ENCODE measurements around the gene YOD1.
"Not testable (repeated sequence)": the region's sequence is repeated elsewhere in the genome, so short reads cannot be mapped to it uniquely, and the experiment has no call there.

Gene YOD1

DNA sequence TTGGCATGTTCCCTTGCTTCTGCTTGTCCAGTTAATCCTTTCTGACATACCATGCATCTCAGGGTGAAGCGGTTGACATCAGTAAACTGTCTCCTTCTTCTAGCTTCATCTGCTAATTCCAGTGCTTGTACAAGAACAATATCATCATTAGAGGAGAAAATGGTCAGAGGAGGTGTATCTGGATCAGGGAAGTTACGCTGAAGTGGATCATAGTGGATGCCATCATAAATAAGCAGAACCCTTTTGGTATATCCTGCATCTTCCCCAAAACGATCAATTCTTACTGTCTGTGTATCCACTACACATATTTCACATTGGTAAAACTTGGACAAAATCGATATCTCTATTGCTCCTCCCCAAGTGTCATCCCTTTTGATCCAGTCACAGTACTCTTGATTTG, 2.0 kb downstream of the YOD1 start:
- DNase-seq (ENCODE audit: low read depth) = no peak

- DNase-seq (ENCODE audit: low read depth) = no peak
Measured at GRCh38 chr1:207048041-207048440, 3.0 kb downstream of the YOD1 start.

DNA sequence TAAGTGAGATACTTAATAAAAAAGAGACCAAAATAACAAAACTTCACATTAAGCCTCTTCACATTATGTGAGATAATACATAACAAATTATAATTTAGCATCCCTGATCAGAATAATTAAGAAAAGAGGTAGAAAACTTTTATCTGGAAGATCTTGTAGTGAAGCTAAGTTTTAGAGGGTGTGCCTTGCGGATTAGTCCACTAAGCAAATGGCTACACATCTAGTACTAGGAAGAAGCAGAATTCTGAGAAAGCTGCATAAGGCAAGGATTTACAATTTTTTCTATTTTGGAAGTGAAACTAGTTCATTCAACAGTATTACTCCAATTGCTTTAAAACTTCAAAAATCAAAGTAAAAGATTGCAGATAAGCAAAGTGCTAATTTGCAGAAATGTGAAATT, 3.5 kb downstream of the YOD1 start:
- no peak for DNase-seq (ENCODE audit: low read depth)

- DNase-seq (ENCODE audit: low read depth) = no peak
Measured at GRCh38 chr1:207045453-207045852, 5.6 kb downstream of the YOD1 start.

DNA sequence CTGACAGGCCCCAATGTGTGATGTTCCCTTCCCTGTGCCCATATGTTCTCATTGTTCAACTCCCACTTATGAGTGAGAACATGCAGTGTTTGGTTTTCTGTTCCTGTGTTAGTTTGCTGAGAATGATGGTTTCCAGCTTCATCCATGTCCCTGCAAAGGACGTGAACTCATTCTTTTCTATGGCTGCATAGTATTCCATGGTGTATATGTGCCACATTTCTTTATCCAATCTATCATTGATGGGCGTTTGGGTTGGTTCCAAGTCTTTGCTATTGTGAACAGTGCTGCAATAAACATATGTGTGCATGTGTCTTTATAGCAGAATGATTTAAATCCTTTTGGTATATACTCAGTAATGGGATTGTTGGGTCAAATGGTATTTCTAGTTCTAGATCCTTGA, 9.6 kb downstream of the YOD1 start:
- not testable (repeated sequence) for DNase-seq (ENCODE audit: low read depth)

DNA sequence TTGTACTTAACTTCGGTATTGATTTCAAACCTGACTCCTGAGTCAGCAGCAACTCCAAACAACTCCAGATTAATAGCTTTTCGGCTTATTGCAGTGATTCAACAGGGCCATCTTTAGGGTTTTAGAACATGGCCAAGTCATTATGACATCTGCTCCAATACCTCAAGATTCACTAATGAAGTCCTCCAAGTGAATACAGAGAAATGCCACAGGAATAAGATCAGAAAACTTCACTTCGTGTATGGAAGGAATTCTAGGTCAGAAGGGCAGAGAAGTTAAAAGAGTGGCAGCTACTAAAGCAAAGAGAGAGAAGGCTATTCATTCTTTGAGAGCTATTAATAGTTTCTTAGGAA, 10.9 kb downstream of the YOD1 start:
- DNase-seq (ENCODE audit: low read depth) = no peak

GRCh38 chr1:207039380-207040180, 11.4 kb downstream of the YOD1 start:
- DNase-seq (ENCODE audit: low read depth) = no peak

- no peak for DNase-seq (ENCODE audit: low read depth)
Measured at GRCh38 chr1:207036865-207037264, 14.1 kb downstream of the YOD1 start.

DNA sequence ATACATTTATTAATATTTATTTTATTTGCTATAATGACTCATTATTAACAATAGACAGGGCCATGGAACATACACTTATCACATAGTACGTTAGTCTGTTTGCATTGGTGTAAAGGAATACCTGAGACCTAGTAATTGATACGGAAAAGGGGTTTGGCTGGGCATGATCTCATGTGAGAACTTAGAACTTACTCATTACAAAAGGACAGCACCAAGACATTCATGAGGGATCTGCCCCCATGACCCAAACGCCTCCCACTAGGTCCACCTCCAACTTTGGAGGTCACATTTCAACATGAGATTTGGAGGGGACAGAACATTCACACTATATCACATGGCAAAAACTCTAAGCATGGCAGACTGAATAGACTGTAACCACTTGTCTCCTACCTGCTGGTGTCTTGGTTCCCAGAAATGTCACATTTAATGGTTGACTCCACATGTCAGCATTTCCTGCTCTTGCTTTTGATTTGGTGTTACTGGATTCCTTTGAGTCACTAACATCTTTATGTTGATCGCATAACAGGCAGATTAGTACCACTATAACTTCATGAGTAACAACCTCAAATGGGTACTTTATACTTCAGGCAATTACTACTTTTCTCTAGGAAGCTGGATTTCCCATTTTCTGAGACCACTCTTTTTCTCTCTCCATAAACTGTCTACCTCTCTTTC, 15.0 kb downstream of the YOD1 start:
- no peak for DNase-seq (ENCODE audit: low read depth)

DNA sequence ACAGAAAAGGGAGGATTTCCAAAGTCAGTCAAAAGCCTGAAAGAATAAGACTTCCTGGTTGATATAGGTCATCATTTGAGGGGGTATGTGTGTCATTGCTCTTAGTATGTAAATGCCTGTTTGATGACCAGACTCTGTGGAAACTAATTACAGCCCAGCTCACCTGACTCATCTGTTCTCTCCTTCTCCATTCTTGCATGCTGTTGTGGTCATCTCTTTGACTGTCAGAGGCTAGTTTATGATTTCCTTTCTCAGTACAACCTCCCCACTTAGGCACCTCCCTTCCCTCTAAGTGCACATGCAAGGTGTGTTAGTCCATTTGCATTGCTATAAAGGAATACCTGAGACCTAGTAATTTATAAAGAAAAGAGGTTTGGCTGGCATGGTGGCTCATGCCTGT, 16.0 kb downstream of the YOD1 start:
- no peak for DNase-seq (ENCODE audit: low read depth)

DNA sequence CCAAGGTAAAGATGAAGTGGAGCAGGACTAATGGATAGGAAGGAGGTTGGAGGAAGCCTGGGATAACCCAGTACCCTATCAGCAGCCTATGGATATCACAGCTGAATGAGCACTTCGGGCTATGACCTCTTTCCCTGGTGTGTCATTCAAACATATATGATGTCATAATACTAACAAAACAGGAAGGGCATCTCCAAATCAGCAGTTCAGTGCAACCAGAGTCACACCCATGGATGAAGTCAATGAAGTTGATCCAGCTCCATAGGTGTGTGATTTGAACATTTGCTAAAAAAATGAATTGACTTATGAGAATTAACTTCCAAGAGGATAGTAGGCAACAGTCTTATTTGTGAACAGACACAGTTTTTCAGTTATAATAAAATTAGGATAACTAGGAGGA, 16.8 kb downstream of the YOD1 start:
- no peak for DNase-seq (ENCODE audit: low read depth)

- DNase-seq (ENCODE audit: low read depth) = no peak
Measured at GRCh38 chr1:207033302-207033701, 17.7 kb downstream of the YOD1 start.

GRCh38 chr1:207032528-207033017, 18.4 kb downstream of the YOD1 start, which contains the start of gene C1orf116:
Gene C1orf116 (minus strand): TSS chr1:207032756. CDS start chr1:207027598, 5,158 bp downstream.
- DNase-seq (ENCODE audit: low read depth) = no peak

DNA sequence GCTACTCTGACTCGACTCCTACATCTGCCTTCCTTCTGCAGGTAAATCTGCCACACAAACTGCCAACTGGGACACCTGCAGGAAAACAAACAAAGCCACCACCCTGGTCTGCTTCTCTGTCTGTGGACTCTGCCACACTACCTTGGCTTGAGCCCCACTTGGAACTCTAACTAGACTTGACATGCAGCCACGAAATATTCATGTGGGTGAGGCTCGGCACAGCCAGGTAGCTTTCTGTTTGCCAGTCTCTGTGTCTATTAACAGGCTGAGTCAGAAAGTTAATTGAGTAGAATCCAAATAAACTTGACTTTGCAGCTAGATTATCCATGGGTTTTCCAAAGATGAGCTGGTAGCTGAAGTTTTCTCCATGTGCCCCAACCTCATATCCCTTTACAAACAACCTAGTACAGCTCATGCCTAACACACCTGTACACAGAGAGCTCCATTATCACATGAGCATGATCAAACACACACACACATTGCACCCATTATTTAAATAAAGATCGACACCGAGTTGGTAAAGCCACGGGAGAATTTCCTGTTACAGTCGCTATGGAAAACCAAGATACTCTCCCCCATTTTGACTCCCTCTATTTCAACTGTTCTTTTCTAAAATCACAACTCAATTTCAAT, 19.3 kb downstream of the YOD1 start:
- no peak for DNase-seq (ENCODE audit: low read depth)

DNA sequence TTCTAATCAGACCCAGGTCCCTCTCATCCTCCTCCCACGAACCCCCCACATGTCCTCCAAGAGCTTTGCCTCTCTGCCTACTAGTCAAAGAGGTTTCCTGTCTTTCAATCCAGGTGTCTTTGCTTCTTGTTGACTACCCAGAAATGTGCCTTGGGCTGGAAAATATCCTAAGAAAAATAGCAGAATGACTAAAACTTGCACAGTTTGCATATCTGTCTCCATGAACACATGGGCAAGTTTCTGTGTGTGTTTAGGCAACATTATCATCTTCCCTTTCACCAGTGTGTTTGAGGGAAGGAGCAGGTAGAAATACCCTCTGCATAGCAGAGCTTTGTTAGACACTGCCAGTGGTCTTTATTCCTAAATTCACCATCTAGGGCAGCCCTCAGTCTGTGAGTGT, 20.0 kb downstream of the YOD1 start:
- no peak for DNase-seq (ENCODE audit: low read depth)

DNA sequence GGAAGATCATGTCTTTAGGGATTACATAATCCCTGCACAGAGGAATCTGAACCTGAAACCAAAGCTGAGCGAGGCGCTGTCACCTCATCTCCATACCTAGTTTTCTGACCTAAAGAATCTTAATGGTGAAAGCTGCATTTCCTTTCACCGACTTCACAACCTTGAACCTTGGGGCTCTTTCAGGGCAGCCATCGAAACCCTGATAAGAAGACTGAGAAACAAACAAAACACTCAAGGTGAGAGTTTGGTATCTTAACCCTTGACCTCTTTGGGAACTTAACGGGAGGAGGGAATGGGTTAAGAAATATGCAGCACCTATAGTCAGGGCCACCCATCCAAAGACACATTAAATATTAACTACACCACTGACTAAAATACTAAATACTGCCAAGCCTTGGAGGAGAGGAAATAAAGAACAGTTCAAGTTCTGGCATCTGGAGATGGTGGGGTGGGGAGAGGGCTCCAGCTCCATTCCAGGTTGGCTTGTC, 20.4 kb downstream of the YOD1 start:
- no peak for DNase-seq (ENCODE audit: low read depth)

DNA sequence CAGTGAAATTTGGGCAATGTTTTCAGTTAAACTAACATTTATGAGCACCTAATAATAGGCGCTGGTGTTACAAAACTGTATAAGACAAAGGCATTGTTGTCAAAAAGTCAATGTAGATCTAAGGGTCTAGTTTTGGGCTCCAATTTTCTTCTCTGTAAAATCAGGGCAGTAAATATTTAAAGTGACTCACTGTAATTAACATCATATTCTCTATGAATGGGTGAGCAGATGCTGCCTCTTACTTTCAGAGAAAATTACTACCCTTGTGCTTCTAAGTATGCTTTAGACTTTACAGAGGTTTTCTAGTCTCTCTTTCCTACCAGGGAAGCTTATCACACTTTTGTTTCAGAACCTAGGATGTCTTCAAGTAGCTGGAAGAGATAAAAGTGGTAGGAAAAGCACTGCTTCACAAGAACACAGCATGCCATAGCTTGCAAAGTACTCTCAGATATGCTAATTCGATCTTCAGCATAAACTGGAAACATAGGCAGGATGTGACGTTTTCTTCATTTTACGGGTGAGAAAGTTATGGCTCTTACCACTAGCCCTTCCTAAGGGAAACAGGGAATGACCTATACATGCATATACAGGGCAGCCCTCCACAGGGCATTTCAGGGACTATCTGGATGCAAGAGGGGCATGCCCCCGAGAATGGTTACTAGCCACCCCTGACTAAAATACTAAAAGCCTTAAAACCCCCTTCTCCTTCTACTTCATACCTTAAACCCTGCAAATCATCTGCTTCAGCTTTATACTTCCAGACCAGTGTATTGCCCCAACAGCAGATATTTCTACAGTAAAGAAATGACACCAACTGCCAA, 21.1 kb downstream of the YOD1 start:
- no peak for DNase-seq (ENCODE audit: low read depth)

DNA sequence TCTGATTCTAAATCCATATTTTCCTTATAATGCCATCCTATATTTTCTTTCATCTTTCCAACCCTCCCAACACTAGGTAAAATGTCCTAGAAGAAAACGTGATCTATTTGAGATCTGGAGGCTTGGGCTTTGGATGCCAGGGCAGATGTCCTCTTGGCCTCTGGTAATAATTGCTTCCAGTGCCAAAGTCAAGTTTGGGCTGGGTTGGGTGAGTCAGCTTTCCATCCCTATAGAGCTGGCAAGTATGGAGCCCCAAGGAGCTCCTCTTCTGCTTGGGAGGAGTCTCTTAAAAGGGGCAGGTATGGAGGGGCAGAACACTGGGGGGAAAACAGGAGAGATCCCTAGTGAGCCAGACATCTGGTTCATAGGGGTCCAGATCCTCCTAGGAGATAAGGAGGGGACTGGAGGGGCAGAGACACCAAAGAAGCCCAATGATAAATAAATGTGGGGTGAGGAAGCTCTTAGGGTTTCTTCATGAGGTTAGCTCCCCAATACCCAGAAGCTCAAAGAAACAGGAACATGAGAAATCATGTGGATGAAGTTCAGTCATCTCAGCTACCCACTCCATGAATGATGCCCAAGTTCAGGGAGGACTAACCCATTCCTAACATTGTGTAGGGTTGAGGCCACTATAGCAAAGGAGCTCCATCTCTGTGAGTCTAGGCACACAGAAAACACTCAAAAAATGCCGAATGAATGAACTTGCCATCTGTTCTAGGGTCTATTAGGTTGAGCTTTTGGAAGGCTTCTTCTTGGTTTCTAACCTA, 21.9 kb downstream of the YOD1 start:
- DNase-seq (ENCODE audit: low read depth) = no peak

- no peak for DNase-seq (ENCODE audit: low read depth)
Measured at GRCh38 chr1:207027921-207028320, 23.1 kb downstream of the YOD1 start.

GRCh38 chr1:207027206-207027777, 23.7 kb downstream of the YOD1 start:
- no peak for DNase-seq (ENCODE audit: low read depth)

DNA sequence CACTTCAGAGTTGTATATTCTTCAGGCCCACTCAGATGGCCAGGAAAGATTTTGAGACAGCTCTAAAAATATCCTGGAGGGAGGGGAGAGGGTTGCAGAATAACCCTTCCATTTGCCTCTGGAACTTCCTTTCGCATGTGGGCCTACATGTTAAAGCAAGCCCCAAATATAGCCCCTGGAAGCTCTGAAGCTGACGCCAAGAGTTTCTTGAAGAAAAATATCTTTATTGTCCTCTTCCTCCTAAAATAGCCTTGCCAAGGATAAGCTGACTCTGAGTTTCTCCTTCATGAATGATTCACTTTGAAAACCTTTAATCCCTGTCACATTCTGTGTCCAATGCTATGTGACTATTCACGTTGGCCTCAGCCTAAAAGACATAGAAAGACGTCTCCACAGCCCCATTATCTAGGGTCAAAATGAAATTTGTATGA, 24.9 kb downstream of the YOD1 start:
- no peak for DNase-seq (ENCODE audit: low read depth)
